Measurements from ENCODE around the gene MEX3D.
A peak's percentile ranks its signal among the peaks of the same experiment; 100 is the strongest.
"Not testable (repeated sequence)": the region's sequence is repeated elsewhere in the genome, so short reads cannot be mapped to it uniquely, and the experiment has no call there.

MEX3D gene

GRCh38 chr19:1519802-1520201, 48.3 kb downstream of the MEX3D start:
- H3K36me3 Mint-ChIP-seq, CTCF ChIA-PET, H3K27ac Mint-ChIP-seq, H3K4me1 Mint-ChIP-seq, H3K4me3 Mint-ChIP-seq, DNase-seq, H3K9me3 Mint-ChIP-seq: not testable (repeated sequence)
- peaks cover 75% of the 10 kb centered on the region for H3K27me3 Mint-ChIP-seq

- CTCF ChIA-PET: interaction anchor here (1.3 kb wide), 1 partner anchor 239 kb away, joined by 3 read pairs; no protein-coding TSS in a partner anchor
These were observed 49.7 kb downstream of the MEX3D start for GRCh38 chr19:1518471-1518870.

DNA sequence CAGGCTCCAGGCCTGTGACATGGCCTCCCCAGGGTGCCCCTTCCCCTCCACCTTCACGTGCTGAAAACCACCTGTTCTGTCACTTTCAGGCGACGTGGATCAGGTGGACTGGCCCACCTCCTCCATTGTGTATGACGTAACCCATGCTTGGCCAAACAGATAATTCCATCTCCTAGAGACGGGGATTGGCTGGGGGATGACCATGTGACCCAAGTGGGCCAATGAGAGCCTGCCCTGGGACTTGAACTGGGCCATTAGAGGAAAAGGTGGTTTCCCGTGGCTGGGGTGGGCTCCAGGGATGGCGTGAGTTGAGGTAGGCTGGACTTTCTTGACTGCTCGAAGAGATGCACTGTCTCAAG, 51.8 kb downstream of the MEX3D start:
- Mint-ChIP-seq H3K4me3 (no peak overlapping the region), H3K27me3 (peaks cover 69% of the 10 kb centered on the region), H3K36me3 (no peaks in the 10 kb centered on the region), H3K27ac (no peak overlapping the region), H3K4me1 (peaks cover 5% of the 10 kb centered on the region), H3K9me3 (no peaks in the 10 kb centered on the region)
- DNase-seq: no peak
- CTCF ChIA-PET: no interaction called here

More at GRCh38 chr19:1518471-1518870, 49.7 kb downstream of the MEX3D start:
- H3K4me3 Mint-ChIP-seq: no peak overlapping the region
- H3K9me3 Mint-ChIP-seq: no peaks in the 10 kb centered on the region
- DNase-seq: no peak
- H3K27me3 Mint-ChIP-seq: peaks cover 75% of the 10 kb centered on the region
- H3K36me3 Mint-ChIP-seq: no peaks in the 10 kb centered on the region
- H3K4me1 Mint-ChIP-seq: no peaks in the 10 kb centered on the region
- H3K27ac Mint-ChIP-seq: no peak overlapping the region

GRCh38 chr19:1514986-1515721, 53.0 kb downstream of the MEX3D start:
- Mint-ChIP-seq H3K36me3 (no peaks in the 10 kb centered on the region), H3K4me1 (peaks cover 8% of the 10 kb centered on the region), H3K27ac (no peak overlapping the region), H3K27me3 (peaks cover 74% of the 10 kb centered on the region), H3K9me3 (no peaks in the 10 kb centered on the region), H3K4me3 (no peak overlapping the region)
- DNase-seq: no peak
- CTCF ChIA-PET: interaction anchor here (0.7 kb wide), 1 partner anchor 49 kb away, joined by 3 read pairs; no protein-coding TSS in a partner anchor

GRCh38 chr19:1514295-1514661, 53.8 kb downstream of the MEX3D start:
- H3K36me3 Mint-ChIP-seq: no peaks in the 10 kb centered on the region
- H3K4me3 Mint-ChIP-seq: no peak overlapping the region
- no peak overlapping the region for H3K27ac Mint-ChIP-seq
- CTCF ChIA-PET: interaction anchor here (0.6 to 0.7 kb wide), 2 partner anchors 9 to 48 kb away, joined by 3 read pairs; no protein-coding TSS in a partner anchor
- peaks cover 8% of the 10 kb centered on the region for H3K4me1 Mint-ChIP-seq
- no peaks in the 10 kb centered on the region for H3K9me3 Mint-ChIP-seq
- peaks cover 83% of the 10 kb centered on the region for H3K27me3 Mint-ChIP-seq
- DNase-seq: no peak

DNA sequence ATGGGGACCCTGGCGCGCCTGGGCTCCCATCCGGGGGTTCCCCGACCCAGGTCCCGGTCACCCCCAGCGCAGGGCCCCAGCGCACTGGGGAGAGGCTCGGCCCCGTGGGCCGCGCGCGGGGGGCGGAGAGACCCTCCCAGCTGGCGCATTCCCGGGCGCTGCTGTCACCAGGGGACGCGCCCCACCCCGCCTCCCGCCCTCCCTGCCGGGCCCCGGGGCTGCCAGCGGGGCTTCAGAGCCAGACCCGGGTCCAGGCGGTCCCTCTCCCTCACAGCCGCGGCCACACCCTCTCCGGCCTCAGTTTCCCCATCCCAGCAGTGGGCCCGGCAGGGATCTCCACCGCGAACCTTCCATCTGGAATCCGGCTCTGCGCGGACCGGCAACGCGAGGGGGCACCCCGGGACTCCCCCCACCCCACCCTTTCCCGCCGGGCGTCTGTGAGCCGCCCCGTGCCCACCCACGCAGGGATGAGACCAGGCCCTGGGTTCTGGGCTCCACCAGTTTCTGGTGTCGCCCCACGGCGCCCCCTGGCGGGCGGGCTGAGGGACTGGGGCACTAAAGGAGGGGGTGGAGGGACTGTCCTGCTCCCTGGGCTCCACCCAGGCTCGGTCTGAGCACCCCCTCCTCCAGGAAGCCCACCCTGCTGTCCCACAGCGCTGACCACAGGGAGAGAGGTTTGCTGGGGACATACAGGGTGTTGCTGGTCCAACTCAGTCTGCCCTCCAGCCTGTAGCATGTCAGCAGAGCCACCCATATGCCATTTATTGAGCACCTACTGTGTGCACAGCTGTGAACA, 54.4 kb downstream of the MEX3D start:
- DNase-seq: peak; percentile 77
- peaks cover 8% of the 10 kb centered on the region for H3K4me1 Mint-ChIP-seq

DNA sequence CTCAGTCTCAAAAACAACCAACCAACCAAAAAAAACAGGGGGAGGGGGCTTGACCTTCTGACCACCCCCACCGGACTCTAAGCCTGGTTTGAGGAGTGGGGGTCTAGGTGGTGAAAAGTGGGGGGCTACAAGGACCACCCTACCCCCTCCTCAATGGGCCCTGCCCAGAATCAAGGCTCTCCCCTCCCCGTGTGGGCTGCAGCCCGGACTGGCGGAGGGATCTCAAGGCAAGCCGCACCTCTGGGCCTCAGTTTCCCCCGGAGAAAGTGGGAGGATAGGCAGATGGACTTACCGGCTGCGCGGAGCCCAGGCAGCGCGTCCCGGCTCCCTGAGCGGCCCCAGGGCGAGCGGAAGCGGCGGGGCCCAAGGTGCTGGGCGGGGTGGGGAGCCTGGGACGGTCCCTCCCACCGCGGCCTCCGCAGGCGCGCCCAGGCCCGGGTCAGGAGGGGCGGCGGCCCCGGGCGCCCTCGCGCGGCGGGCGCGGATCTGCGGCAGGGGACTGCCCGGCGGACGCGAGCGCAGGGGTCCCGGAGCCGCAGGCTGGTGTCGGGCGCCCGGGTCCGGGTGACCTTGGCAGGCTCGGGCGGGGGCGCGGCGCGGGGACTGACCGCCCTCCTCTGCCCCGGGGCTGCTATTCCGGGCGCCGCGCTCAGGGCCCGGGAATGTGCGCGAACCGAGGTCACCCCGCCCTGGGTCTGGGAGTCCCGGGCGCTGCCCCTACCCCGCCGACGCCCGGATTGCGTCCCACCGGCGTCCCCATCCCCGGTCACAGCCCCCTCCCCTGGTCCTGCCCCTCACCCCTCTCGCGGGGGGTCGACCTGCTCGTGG, 55.2 kb downstream of the MEX3D start, which contains the start of gene ADAMTSL5:
ADAMTSL5 (minus strand) TSS at position 349 of the 828 bp plus-strand sequence. CDS start 2,076 bp downstream, outside the sequence.
- peaks cover under 1% of the 10 kb centered on the region for H3K36me3 Mint-ChIP-seq
- CTCF ChIA-PET: no interaction called here
- peak within 1 kb of the TSS; percentile 69 for H3K4me3 Mint-ChIP-seq
- H3K27ac Mint-ChIP-seq: peak within 1 kb of the TSS; percentile 42
- H3K27me3 Mint-ChIP-seq: peaks cover 81% of the 10 kb centered on the region
- peak; percentile 77 for DNase-seq
- H3K4me1 Mint-ChIP-seq: peaks cover 9% of the 10 kb centered on the region
- H3K9me3 Mint-ChIP-seq: no peaks in the 10 kb centered on the region

More for the DNA sequence above, 54.4 kb downstream of the MEX3D start:
- CTCF ChIA-PET: interaction anchor here (0.6 kb wide), 1 partner anchor 10 kb away, joined by 3 read pairs; no protein-coding TSS in a partner anchor
- H3K36me3 Mint-ChIP-seq: no peaks in the 10 kb centered on the region
- peak overlapping the region; percentile 26 for H3K4me3 Mint-ChIP-seq
- H3K27me3 Mint-ChIP-seq: peaks cover 83% of the 10 kb centered on the region
- no peak overlapping the region for H3K27ac Mint-ChIP-seq
- H3K9me3 Mint-ChIP-seq: no peaks in the 10 kb centered on the region

DNA sequence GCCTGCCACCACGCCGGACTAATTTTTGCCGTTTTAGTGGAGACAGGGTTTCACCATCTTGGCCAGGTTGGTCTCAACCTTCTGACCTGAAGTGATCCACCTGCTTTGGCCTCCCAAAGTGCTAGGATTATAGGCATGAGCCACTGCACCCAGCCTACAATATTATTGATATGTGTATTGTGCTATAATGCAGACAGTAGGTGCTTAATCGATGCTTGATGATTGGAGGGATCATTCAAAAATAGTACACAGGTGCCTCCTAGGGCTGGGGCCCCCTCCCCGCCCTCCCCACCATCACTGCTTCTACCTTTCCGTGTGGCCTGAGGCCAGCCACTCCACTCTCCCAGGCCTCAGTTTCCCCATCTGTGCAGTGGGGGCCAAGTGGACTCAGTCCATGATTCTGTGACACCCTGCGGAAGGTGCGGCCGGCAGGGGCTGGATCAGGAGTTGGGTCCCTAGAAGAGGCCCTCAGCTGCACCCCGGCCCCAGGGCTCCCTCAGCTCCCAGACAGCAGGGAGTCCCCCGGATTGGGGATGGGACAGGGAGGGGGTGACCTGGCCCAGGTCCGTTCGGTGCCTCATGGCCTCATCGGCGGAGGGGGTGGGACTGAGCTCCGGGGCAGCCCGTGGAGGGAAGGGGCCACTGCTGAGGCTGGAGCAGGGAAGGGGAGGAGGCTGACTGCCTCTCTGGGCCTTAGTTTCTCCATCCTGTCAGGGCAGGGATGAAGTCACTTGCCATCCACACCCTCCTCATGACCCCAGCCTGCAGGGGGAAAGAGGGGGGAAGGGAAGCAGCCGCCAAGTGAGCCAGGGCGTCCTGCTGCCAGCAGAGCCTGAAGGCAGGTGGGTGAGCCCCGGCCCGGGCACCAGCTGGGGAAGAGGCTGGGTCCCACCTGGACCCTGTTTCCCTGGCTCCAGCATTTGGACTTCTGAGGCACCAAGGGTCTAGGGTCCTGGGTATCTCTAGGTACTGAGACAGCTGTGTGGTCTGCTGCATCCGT, 56.5 kb downstream of the MEX3D start:
- CTCF ChIA-PET: no interaction called here
- H3K27ac Mint-ChIP-seq: no peak overlapping the region
- H3K4me3 Mint-ChIP-seq: peak overlapping the region; percentile 69

DNA sequence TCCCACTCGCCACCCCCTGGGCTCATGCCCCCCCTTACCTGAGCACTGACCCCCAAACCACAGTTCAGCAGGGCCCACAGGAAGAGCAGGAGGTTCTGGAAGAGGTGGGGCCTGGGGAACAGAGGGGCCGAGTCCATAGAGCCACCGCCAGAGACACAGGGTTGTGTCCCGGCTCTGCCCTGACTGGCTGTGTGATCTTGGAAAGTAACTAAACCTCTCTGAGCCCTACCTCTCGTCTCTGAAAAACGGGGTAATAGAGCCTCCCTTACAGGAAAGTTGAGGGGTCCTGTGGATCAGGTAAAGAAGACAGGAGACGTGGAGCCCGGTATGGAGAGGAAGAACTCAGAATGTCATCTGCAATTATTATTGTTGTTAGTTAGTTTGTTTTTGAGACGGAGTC, 57.3 kb downstream of the MEX3D start:
- DNase-seq: no peak
- Mint-ChIP-seq H3K9me3 (peaks cover 4% of the 10 kb centered on the region), H3K4me1 (peaks cover 15% of the 10 kb centered on the region), H3K4me3 (no peak overlapping the region), H3K27ac (no peak overlapping the region), H3K36me3 (peaks cover 4% of the 10 kb centered on the region), H3K27me3 (peaks cover 77% of the 10 kb centered on the region)
- CTCF ChIA-PET: no interaction called here

More for the DNA sequence above, 56.5 kb downstream of the MEX3D start:
- peaks cover 79% of the 10 kb centered on the region for H3K27me3 Mint-ChIP-seq
- H3K4me1 Mint-ChIP-seq: peaks cover 15% of the 10 kb centered on the region
- peaks cover 4% of the 10 kb centered on the region for H3K36me3 Mint-ChIP-seq
- no peak for DNase-seq
- peaks cover 4% of the 10 kb centered on the region for H3K9me3 Mint-ChIP-seq

DNA sequence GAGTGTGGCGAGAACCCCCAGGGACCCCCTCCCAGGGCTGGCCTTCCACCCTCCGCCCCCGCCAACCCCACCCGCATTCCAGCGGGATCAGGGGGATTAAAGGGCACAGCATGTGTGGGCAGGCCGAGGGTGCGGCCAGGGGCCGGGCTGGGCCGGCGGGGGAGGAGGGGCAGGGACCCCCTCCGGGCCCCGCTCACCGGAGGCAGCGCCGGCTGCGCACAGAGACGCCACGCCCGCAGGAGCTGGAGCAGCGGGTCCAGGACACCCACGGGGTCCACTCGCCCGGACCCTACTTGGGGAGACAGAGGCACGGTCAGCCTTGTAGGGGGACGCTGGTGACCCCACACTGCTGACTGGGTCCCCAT, 57.7 kb downstream of the MEX3D start:
- Mint-ChIP-seq H3K4me3 (no peak overlapping the region), H3K4me1 (peaks cover 15% of the 10 kb centered on the region), H3K27me3 (peaks cover 78% of the 10 kb centered on the region), H3K36me3 (peaks cover 4% of the 10 kb centered on the region), H3K27ac (no peak overlapping the region), H3K9me3 (peaks cover 4% of the 10 kb centered on the region)
- CTCF ChIA-PET: no interaction called here
- DNase-seq: no peak

DNA sequence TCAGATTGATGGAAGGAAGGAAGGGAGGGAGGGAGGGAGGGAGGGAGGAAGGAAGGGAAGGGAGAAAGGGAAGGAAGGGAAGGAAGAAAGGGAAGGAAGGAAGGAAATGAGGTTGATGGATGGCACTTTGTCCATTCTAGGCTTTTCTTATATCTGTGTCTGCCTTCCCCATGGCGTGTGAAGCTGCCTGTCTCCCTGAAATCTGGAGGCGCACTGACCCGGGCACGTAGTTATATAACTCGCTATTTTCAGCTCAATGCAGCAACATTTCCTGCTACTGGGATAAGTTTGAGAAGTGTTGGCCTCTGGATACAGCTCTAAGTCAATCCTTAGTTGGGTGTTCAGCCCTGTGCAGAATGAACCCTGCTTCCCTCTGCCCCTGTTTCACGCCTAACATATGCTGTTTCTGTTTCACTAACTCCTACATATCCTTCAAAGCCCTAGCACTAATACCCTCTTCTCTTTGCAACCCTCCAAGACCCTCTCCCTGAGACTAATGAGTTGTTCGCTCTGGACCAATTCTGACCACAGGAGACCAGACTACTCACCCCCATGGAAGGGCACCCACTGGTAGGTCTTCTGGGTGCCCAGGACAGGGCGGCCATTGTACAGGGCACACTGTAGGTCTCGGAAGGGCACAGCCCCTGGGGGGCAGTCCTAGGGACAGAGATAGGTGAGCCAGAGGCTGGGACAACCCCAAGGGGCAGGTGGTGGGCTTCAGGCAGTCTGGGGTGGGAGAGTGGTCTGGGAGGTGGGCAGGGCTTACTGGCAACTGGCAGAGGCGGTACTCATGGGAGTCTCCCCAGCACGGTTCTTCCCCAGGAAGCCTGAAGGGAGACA, 58.3 kb downstream of the MEX3D start:
- Mint-ChIP-seq H3K36me3 (peaks cover 4% of the 10 kb centered on the region), H3K4me3 (no peak overlapping the region), H3K27me3 (peaks cover 77% of the 10 kb centered on the region), H3K27ac (no peak overlapping the region), H3K4me1 (peaks cover 15% of the 10 kb centered on the region), H3K9me3 (peaks cover 4% of the 10 kb centered on the region)
- CTCF ChIA-PET: no interaction called here
- DNase-seq: no peak

DNA sequence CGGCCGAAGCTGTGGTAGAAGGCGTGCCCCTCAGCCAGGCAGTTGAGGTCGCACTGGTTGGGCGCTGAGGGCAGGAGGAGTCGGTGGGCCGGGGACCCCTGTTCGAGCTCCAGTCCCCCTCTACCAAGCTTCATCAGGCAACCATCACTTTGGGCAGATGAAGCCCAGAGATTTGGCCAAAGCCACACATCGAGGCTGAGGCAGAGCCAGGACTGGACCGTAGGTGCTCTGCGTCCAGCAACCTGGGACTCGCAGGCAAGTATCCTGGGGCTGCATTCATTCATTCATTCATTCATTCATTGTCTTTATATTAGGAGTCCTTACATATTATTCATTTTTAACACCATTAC, 59.6 kb downstream of the MEX3D start:
- Mint-ChIP-seq H3K27me3 (peaks cover 80% of the 10 kb centered on the region), H3K9me3 (peaks cover 4% of the 10 kb centered on the region), H3K36me3 (peaks cover 4% of the 10 kb centered on the region), H3K4me1 (peaks cover 15% of the 10 kb centered on the region), H3K27ac (no peak overlapping the region), H3K4me3 (no peak overlapping the region)
- DNase-seq: no peak
- CTCF ChIA-PET: no interaction called here
